ENCODE measurements around the gene ARIH2. TPM values are rescaled to one million over a fixed set of nuclear protein-coding genes. Genes with fewer than 3 reads are reported as not detected.
A peak's percentile ranks its signal among the peaks of the same experiment; 100 is the strongest.

ARIH2 gene
- total RNA-seq, 4 donors from 2014 or later, result 37.4 to 102 (median 79.9) TPM

GRCh38 chr3:49004352-49005302, 86.0 kb downstream of the ARIH2 start:
- Histone ChIP-seq H3K27ac (no peak overlapping the region), H3K9me3 (no peaks in the 10 kb centered on the region), H3K4me3 (no peak overlapping the region), H3K27me3 (no peaks in the 10 kb centered on the region), H3K4me1 (no peaks in the 10 kb centered on the region), H3K36me3 (no peaks in the 10 kb centered on the region)
- DNase-seq, result no peak
- TF ChIP-seq, protein P1, sequence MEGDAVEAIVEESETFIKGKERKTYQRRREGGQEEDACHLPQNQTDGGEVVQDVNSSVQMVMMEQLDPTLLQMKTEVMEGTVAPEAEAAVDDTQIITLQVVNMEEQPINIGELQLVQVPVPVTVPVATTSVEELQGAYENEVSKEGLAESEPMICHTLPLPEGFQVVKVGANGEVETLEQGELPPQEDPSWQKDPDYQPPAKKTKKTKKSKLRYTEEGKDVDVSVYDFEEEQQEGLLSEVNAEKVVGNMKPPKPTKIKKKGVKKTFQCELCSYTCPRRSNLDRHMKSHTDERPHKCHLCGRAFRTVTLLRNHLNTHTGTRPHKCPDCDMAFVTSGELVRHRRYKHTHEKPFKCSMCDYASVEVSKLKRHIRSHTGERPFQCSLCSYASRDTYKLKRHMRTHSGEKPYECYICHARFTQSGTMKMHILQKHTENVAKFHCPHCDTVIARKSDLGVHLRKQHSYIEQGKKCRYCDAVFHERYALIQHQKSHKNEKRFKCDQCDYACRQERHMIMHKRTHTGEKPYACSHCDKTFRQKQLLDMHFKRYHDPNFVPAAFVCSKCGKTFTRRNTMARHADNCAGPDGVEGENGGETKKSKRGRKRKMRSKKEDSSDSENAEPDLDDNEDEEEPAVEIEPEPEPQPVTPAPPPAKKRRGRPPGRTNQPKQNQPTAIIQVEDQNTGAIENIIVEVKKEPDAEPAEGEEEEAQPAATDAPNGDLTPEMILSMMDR (IDR thresholded peaks at IDR 0.05), result no peak
- no peak for TF ChIP-seq POLR2A (IDR thresholded peaks at IDR 0.05)
- intact Hi-C loops (cut with DNase I; ENCODE audit: low total_unique reads), result no loop called here

- Histone ChIP-seq H3K27ac (no peak overlapping the region), H3K27me3 (no peaks in the 10 kb centered on the region), H3K4me1 (no peaks in the 10 kb centered on the region), H3K36me3 (no peaks in the 10 kb centered on the region), H3K9me3 (no peaks in the 10 kb centered on the region), H3K4me3 (no peak overlapping the region)
- no peak for DNase-seq
- intact Hi-C loops (cut with DNase I; ENCODE audit: low total_unique reads), result no loop called here
- TF ChIP-seq POLR2A (IDR thresholded peaks at IDR 0.05), result no peak
- TF ChIP-seq, protein P1 (IDR thresholded peaks at IDR 0.05), result no peak
Measured at GRCh38 chr3:49005303-49005680, 86.7 kb downstream of the ARIH2 start.

- Histone ChIP-seq H3K27ac (peak overlapping the region; percentile 92 to 99), H3K4me3 (no peak overlapping the region), H3K27me3 (no peaks in the 10 kb centered on the region), H3K36me3 (no peaks in the 10 kb centered on the region), H3K4me1 (no peaks in the 10 kb centered on the region), H3K9me3 (no peaks in the 10 kb centered on the region)
- TF ChIP-seq, protein P1 (IDR thresholded peaks at IDR 0.05), result no peak
- no peak for TF ChIP-seq POLR2A (IDR thresholded peaks at IDR 0.05)
- intact Hi-C loops (cut with DNase I; ENCODE audit: low total_unique reads), result no loop called here
- peak in 1 of 2 donors; percentile 53 for DNase-seq
Measured at GRCh38 chr3:49005998-49006397, 87.4 kb downstream of the ARIH2 start.

GRCh38 chr3:49006408-49007067, 87.9 kb downstream of the ARIH2 start:
- H3K27ac ChIP-seq, result peak overlapping the region; percentile 92 to 99
- DNase-seq, result peak; percentile 65 to 70
- H3K4me1 ChIP-seq, result no peaks in the 10 kb centered on the region
- intact Hi-C loops (cut with DNase I; ENCODE audit: low total_unique reads), result no loop called here
- TF ChIP-seq POLR2A (IDR thresholded peaks at IDR 0.05), result no peak
- TF ChIP-seq, protein P1 (IDR thresholded peaks at IDR 0.05), result peak in 1 of 4 experiments; percentile 1
- no peaks in the 10 kb centered on the region for H3K27me3 ChIP-seq
- peak overlapping the region; percentile 55 to 80 for H3K4me3 ChIP-seq
- H3K9me3 ChIP-seq, result no peaks in the 10 kb centered on the region
- no peaks in the 10 kb centered on the region for H3K36me3 ChIP-seq

Measured in uterus (tissue), 4 donors.